GM18951 (cell line): ENCODE data around the gene SLC7A5.

Experiments used
- POLR2A ChIP-seq: IDR thresholded peaks from 4 replicates; pipeline ENCODE4 v1.6.1; 2011; ENCODE audit warnings: mild to moderate bottlenecking; ENCODE audit not compliant: insufficient read length, insufficient read depth; ENCODE audit errors: extremely low read depth
- in situ Hi-C: fragments of 300-500 bp; cut with MboI; formaldehyde crosslinking; loops from one replicate; pipeline ENCODE4 v1.12.0; 2022; ENCODE audit warnings: low sequenced_read_pairs, mixed read lengths, inconsistent platforms; ENCODE audit not compliant: unreplicated experiment

Gene SLC7A5

GRCh38 chr16:87847785-87848675, 21.3 kb downstream of the SLC7A5 start:
- in situ Hi-C loops, result no loop called here
- no peak for TF ChIP-seq POLR2A

GRCh38 chr16:87847467-87847784, 21.9 kb downstream of the SLC7A5 start:
- no peak for TF ChIP-seq POLR2A
- in situ Hi-C loops, result no loop called here

GRCh38 chr16:87846705-87847466, 22.4 kb downstream of the SLC7A5 start:
- TF ChIP-seq POLR2A, result no peak
- in situ Hi-C loops, result no loop called here

GRCh38 chr16:87845807-87846619, 23.3 kb downstream of the SLC7A5 start:
- in situ Hi-C loops, result no loop called here
- no peak for TF ChIP-seq POLR2A

GRCh38 chr16:87845213-87845612, 24.1 kb downstream of the SLC7A5 start:
- in situ Hi-C loops, result no loop called here
- TF ChIP-seq POLR2A, result no peak

GRCh38 chr16:87844809-87845208, 24.5 kb downstream of the SLC7A5 start:
- in situ Hi-C loops, result no loop called here
- no peak for TF ChIP-seq POLR2A

- TF ChIP-seq POLR2A, result no peak
- in situ Hi-C loops, result no loop called here
Observed at GRCh38 chr16:87844120-87844733, 25.1 kb downstream of the SLC7A5 start.

GRCh38 chr16:87843678-87844105, 25.6 kb downstream of the SLC7A5 start:
- in situ Hi-C loops, result no loop called here
- no peak for TF ChIP-seq POLR2A

GRCh38 chr16:87842209-87842869, 27.0 kb downstream of the SLC7A5 start:
- in situ Hi-C loops, result no loop called here
- no peak for TF ChIP-seq POLR2A

GRCh38 chr16:87841340-87842208, 27.7 kb downstream of the SLC7A5 start:
- TF ChIP-seq POLR2A, result no peak
- in situ Hi-C loops, result no loop called here

- in situ Hi-C loops, result no loop called here
- TF ChIP-seq POLR2A, result no peak
Observed at GRCh38 chr16:87840271-87840978, 28.9 kb downstream of the SLC7A5 start.
